ENCODE results near the gene GJD4.

The GJD4 gene

DNA sequence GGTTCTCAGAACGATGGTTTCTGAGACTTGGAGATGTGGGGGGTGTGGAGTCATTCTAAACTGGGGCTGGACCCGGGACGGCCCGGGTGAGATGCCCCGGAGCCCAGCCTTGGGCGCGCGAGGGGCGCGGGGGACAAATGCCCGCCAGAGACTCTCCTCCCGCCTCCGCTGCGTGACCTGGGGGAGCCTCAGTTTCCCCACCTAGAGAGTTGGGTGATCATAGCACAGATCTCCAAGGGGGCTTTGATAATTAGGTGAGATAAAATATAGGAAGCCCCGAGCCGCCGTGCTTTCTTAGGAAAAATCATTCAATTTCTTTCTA, 37.6 kb downstream of the GJD4 start:
- no peak for TF ChIP-seq EZH2phosphoT487 (IDR thresholded peaks at IDR 0.05; ENCODE audit: borderline replicate concordance)
- TF ChIP-seq, protein P1, sequence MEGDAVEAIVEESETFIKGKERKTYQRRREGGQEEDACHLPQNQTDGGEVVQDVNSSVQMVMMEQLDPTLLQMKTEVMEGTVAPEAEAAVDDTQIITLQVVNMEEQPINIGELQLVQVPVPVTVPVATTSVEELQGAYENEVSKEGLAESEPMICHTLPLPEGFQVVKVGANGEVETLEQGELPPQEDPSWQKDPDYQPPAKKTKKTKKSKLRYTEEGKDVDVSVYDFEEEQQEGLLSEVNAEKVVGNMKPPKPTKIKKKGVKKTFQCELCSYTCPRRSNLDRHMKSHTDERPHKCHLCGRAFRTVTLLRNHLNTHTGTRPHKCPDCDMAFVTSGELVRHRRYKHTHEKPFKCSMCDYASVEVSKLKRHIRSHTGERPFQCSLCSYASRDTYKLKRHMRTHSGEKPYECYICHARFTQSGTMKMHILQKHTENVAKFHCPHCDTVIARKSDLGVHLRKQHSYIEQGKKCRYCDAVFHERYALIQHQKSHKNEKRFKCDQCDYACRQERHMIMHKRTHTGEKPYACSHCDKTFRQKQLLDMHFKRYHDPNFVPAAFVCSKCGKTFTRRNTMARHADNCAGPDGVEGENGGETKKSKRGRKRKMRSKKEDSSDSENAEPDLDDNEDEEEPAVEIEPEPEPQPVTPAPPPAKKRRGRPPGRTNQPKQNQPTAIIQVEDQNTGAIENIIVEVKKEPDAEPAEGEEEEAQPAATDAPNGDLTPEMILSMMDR (conservative IDR thresholded peaks at IDR 0.05; ENCODE audit: low read length) = no peak
- H3K4me2 ChIP-seq (ENCODE audit: low read depth, low read length, poor library complexity, severe bottlenecking) = peak overlapping the region; percentile 68
- no peaks in the 10 kb centered on the region for H3K4me1 ChIP-seq (ENCODE audit: insufficient read depth, low read length, poor library complexity, severe bottlenecking)
- H3F3A ChIP-seq (ENCODE audit: low read depth) = no peaks in the 10 kb centered on the region
- H3K9me3 ChIP-seq (ENCODE audit: insufficient read depth, low read depth, low read length) = no peaks in the 10 kb centered on the region
- H4K20me1 ChIP-seq (ENCODE audit: insufficient read depth, low read length, poor library complexity, severe bottlenecking) = no peaks in the 10 kb centered on the region
- no peaks in the 10 kb centered on the region for H3K9me2 ChIP-seq (replicated peaks; ENCODE audit: low read depth, low read length)
- peak overlapping the region; percentile 96; the same call in 1 of the 2 replicates for H2AFZ ChIP-seq (ENCODE audit: low read length)
- no peaks in the 10 kb centered on the region for H3K27me3 ChIP-seq (ENCODE audit: insufficient read depth, low read length, poor library complexity, severe bottlenecking)
- H3K9ac ChIP-seq (ENCODE audit: low read depth, low read length, poor library complexity, severe bottlenecking) = no peak overlapping the region
- no peaks in the 10 kb centered on the region for H3K79me2 ChIP-seq (ENCODE audit: insufficient read depth, low read length)
- no peaks in the 10 kb centered on the region for H3K36me3 ChIP-seq (ENCODE audit: insufficient read depth, low read length)
- peak overlapping the region; percentile 69 for H3K4me3 ChIP-seq (ENCODE audit: low read length, poor library complexity, severe bottlenecking)

DNA sequence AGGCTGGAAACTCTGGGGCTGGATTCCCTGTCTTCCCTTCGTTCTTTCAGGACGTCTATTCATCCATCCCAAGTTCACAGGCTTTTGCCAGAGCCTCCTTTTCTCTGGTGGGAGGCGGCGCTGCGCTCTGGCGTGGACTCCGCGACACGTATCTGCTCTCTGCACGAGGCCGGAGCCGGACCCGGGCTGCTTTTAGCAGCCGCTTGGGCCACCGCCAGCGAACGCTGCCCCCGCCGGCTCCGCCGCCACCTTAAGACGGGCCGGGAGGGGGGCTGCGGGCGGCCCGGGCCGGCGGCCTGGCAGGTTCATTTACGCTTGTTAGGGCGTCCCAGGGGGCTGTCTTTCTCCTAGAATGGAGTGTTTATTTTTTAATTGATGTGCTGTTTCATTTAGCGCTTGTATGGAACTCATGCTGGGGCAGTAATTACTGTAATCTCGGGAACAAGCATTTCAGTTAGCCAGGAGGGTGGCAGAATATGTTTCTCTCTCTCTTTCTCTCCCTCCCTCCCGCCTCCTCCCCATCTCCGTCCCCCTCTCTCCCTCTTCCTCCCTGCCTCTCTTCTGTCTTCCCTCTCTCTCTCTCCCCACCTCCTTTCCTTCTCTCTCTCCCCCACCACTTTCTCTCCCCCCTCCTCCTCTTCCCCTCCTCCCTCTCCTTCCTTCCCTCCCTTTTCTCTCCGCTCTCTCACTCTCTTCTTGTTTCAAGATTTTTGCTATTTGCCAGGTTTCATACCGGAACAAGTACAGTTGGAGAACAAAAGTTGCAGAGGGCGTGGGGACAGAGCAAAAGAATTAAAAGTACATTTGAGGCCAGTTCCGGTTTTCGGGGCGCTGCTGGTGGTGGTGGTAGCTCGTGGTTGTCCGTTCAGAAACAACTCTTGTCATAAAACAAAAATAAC, 38.3 kb downstream of the GJD4 start:
- no peak for TF ChIP-seq EZH2phosphoT487 (IDR thresholded peaks at IDR 0.05; ENCODE audit: borderline replicate concordance)
- TF ChIP-seq, protein P1 (conservative IDR thresholded peaks at IDR 0.05; ENCODE audit: low read length) = no peak
- Histone ChIP-seq H3K4me2 (ENCODE audit: low read depth, low read length, poor library complexity, severe bottlenecking) (peak overlapping the region; percentile 68), H3K36me3 (ENCODE audit: insufficient read depth, low read length) (no peaks in the 10 kb centered on the region), H3F3A (ENCODE audit: low read depth) (no peaks in the 10 kb centered on the region), H3K4me3 (ENCODE audit: low read length, poor library complexity, severe bottlenecking) (peak overlapping the region; percentile 69), H3K9me3 (ENCODE audit: insufficient read depth, low read depth, low read length) (no peaks in the 10 kb centered on the region), H3K9me2 (replicated peaks; ENCODE audit: low read depth, low read length) (no peaks in the 10 kb centered on the region), H3K9ac (ENCODE audit: low read depth, low read length, poor library complexity, severe bottlenecking) (peak overlapping the region; percentile 41), H3K27me3 (ENCODE audit: insufficient read depth, low read length, poor library complexity, severe bottlenecking) (no peaks in the 10 kb centered on the region), H3K79me2 (ENCODE audit: insufficient read depth, low read length) (no peaks in the 10 kb centered on the region), H2AFZ (ENCODE audit: low read length) (peak overlapping the region; percentile 96), H3K4me1 (ENCODE audit: insufficient read depth, low read length, poor library complexity, severe bottlenecking) (no peaks in the 10 kb centered on the region), H4K20me1 (ENCODE audit: insufficient read depth, low read length, poor library complexity, severe bottlenecking) (no peaks in the 10 kb centered on the region)

DNA sequence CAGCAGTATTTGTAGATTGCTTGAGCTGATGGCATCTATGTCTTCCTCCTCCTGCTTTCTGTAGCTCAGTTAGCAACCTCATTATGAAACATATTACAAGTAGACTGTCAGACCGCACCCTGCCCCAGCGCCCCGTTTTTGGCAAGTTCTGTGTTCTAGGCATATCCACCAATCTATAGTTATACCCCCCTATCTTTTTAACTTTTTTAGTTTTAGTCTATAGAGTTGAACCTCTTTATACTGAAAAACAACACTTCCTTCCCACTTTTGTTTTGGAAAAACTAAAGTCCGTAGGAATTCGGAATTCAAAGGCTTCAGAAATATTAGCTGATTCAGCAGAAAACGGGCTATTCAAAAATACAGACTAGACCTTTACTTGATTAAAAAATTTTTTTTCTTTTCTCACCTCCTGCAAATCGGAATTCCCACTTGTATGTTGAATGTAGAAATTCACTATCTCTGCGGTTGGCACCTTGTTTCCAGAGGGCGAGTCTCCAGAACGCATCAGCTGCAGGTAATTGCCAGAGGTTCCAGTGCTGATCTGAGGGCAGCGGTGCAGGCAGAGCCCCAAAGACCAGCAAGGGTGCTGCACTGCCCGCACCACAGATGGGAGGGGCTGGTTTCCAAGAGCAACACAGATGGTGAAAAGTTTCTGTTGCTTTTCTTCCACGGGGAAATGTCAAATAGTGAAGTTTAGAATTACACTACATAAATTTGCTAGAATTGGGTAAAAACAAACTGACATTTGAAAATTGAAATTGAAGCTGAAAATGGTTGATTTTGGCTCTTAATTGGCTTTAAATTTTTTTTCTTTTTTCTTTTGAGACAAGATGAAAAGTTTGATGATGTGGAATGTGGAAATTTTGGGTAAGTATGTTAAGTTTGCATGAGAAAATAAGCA, 39.2 kb downstream of the GJD4 start:
- Histone ChIP-seq H3K36me3 (ENCODE audit: insufficient read depth, low read length) (no peaks in the 10 kb centered on the region), H3K27me3 (ENCODE audit: insufficient read depth, low read length, poor library complexity, severe bottlenecking) (no peaks in the 10 kb centered on the region), H4K20me1 (ENCODE audit: insufficient read depth, low read length, poor library complexity, severe bottlenecking) (no peaks in the 10 kb centered on the region), H3K4me1 (ENCODE audit: insufficient read depth, low read length, poor library complexity, severe bottlenecking) (no peaks in the 10 kb centered on the region), H3F3A (ENCODE audit: low read depth) (no peaks in the 10 kb centered on the region), H3K4me2 (ENCODE audit: low read depth, low read length, poor library complexity, severe bottlenecking) (peak overlapping the region; percentile 68), H3K79me2 (ENCODE audit: insufficient read depth, low read length) (no peaks in the 10 kb centered on the region), H2AFZ (ENCODE audit: low read length) (peak overlapping the region; percentile 96), H3K9me2 (replicated peaks; ENCODE audit: low read depth, low read length) (no peaks in the 10 kb centered on the region), H3K9me3 (ENCODE audit: insufficient read depth, low read depth, low read length) (no peaks in the 10 kb centered on the region), H3K4me3 (ENCODE audit: low read length, poor library complexity, severe bottlenecking) (peak overlapping the region; percentile 69), H3K9ac (ENCODE audit: low read depth, low read length, poor library complexity, severe bottlenecking) (peak overlapping the region; percentile 41)
- TF ChIP-seq, protein P1 (conservative IDR thresholded peaks at IDR 0.05; ENCODE audit: low read length) = no peak
- no peak for TF ChIP-seq EZH2phosphoT487 (IDR thresholded peaks at IDR 0.05; ENCODE audit: borderline replicate concordance)
